GM19025 (cell line): ENCODE data around the gene CCDC141.

Source experiments
- ATAC-seq: cut with Tn5 transposase; IDR thresholded peaks from one replicate; pipeline ENCODE4 v1.9.1; 2021; ENCODE audit warnings: mild to moderate bottlenecking, low read depth, moderate library complexity; ENCODE audit not compliant: unreplicated experiment

Gene CCDC141

GRCh38 chr2:178874529-178875240, 175.3 kb downstream of the CCDC141 start:
- ATAC-seq: no peak

DNA sequence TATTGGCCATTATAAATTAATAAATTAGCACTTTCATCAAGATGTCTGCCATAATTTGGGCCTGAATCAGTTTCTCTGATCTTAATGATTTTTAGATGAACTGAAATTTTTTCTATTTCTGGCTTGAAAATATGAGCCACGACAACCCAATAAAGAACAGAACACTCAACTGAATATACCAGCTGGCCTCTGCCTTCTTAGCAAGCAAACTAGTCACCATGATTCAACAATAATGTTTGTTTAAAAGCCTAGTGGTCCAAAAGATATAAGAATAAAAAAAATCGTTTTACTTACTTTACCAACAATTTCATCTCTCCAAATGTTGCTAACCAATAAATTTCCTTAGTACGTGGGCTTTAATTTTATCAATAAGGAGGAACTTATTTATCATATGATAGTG, 176.0 kb downstream of the CCDC141 start:
- no peak for ATAC-seq

- ATAC-seq: no peak
Observed at GRCh38 chr2:178871536-178871935, 178.4 kb downstream of the CCDC141 start.

- no peak for ATAC-seq
Observed at GRCh38 chr2:178870703-178871102, 179.2 kb downstream of the CCDC141 start.

- ATAC-seq: no peak
Observed at GRCh38 chr2:178865999-178866398, 183.9 kb downstream of the CCDC141 start.

DNA sequence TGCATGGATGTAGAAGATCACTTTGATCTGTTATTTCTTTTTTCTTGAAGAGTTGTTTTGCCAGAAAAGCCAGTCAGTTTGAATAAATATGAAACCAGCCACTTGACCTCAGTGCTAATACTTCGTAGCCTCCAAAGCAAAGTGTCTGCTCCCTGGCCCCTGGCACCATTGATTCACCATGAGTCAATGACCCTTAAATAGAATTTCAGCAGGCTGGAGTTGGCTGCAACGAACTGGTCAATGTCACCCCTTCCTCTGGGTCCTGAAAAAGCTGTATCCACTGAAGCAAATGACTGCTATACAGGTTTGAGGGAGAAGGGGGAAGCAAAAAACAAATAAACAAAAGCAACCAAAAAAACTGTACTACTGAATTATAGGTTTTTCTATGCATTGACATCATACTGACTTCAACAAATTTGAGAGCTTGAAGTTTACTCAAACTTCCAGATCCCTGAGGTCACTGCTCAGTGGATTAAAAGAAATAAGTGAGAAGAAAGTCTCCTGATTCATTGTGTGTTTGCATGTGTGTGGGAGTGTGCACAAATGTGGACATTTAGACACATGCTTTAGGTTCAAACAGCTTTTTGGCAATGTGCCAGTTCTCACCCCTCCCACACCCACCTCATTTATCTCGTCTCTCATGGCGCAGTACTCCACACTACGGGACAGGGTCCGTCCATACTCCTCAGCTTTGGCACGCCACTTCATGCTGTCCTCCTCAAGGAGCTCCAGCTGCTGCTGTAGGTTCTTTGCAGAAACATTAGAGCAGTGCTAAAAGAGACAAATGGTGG, 184.6 kb downstream of the CCDC141 start:
- no peak for ATAC-seq

DNA sequence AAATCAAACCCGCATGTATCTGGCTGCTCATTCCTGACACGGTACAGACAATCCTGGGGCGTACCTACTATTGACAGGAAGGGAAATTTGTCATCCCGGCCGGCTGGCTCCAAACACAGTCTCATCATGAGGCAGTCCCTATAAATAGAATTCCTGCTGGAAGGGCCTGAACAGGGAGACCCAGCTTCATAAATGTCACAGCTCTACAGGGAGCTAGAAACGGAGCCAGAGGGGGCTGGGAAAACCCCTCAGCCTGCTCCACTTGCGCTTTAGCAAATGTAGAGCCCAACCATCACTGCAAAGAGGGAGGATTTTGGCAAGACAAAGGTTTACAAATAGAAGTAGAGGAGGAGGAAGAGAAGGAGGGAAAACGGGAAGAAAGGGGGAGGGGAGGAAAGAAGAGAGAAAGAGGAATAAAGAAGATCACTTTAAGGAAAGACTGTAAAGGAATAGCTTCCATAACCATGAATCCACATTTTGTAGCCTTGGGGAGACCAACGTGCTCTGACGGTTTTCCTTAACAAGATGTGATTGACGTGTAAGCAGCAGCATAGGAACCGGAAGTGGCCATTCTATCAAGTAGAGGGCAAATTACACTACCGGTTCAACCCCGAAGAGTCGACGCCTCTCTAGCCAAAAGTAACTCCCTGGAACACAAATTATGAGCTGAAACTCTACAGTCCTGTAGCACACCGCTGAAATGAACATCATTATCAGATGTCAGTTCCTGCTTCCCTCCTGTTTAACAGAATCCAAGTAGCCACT, 185.9 kb downstream of the CCDC141 start:
- ATAC-seq: no peak

DNA sequence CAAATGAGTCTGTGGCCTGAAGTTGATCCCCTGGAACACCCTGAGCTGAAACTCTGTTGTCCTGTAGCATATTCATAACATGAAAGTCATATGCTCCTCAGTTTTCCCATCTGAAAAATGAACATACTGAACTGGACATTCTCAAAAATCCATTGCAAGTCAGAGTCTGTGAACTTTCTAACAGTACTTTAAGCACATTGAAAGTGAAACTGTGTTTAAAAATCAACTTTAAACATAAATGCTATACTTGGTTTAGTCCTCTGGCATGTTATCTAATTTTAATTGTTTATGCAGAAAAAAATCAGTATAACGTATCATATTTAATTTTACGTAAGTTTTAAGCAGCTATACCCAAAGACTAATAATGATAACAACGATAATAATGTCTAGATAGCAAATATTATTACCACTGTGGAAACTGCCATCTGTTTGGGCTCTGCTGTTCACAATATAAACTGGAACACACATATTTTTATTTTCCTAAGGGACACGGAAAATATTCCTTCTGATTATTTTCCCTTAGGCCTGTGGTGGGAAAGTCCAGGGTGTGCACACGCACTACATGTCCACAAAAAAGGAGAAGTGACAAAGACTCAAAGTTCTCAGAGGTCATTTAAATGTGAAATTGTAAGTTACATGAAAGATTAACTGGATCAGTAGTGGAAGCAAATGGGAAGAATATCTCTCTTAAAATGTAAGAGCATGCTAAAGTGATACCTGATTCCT, 186.6 kb downstream of the CCDC141 start:
- ATAC-seq: no peak

GRCh38 chr2:178860551-178860950, 189.4 kb downstream of the CCDC141 start:
- ATAC-seq: no peak

DNA sequence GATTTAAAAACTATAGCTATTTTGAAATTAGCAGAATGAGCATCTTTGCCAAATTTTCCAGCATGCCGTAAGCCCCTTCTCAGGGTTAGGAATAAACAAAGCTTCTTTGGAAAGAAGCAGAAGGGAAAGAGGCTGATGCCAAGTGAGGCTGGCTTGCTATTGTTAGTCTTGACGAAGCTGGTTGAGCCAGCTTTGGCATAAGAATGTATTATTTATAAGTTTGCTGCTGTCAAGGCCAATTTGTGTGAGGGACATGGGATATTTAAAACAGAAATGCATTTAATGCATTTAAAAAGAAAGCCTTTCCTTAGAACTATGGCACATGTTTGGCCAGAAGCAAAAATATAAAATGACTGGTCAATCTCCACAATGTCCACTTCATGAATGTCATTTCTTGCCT, 190.2 kb downstream of the CCDC141 start:
- no peak for ATAC-seq

DNA sequence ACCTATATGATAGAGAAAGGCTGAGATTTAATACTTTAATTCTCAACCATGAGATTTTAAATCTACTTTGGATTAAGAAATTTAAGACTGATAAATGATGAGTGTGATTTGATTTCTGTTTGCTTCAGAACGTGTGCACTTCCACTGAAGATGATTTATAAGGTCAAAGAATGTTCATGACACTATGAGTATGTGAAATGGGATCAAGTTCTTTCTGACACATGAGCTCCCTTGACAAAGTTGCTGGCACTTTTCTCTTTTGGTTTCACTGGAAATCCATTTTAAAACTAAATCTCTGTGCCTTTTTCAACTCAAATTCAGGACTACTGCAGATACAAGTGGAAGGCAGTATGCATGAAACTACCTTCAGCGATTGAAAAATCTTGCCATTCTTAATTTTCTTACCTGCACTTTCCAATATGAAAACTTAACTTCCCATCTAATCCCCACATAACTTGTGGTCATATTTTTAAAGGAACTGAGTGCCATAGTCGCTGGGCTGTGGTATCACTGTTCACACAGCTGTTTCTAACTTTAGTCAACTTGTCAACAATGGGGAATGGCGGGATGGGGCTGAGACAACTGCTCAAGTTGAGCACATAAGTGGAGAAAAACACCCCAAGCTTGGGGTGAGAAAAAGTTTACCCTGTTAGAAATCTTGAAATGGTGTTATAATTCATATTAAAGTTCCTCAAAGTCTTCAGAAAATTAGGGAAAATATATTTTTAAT, 190.9 kb downstream of the CCDC141 start:
- ATAC-seq: no peak

DNA sequence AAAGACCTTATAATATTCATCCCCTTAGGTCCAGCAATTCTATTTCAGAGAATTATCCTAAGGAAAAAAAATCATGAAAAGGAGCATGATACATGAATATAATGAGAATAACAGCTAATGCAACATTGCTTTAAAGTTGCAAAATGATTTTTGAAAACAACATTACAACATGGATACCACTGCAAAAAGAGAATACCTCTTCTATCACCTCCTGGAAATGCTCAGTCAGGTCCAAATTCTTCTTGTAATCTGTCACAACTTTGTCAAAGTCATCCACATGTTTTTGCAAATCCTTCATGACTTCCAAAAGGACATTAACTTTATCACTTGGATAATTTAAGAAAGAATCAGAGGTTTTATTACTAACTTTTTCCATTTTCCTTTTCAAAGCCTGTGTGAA, 194.8 kb downstream of the CCDC141 start:
- ATAC-seq: no peak

GRCh38 chr2:178848335-178848734, 201.6 kb downstream of the CCDC141 start:
- no peak for ATAC-seq

DNA sequence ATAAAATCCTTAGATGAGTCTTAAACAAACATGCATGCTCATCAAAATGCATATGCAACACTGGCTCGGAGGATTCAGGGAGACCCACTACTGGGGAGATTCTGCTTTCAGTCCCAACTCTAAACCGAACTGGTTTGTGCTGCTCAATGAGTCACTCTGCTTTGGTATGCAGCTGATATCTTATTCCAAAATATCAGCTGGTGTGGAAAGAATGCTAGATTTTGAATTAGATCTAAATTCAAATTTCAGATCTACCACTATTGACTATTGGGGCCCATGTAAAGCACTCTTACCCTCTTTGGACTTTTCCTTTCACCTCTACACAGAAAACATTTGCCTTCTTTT, 203.5 kb downstream of the CCDC141 start:
- ATAC-seq: no peak

DNA sequence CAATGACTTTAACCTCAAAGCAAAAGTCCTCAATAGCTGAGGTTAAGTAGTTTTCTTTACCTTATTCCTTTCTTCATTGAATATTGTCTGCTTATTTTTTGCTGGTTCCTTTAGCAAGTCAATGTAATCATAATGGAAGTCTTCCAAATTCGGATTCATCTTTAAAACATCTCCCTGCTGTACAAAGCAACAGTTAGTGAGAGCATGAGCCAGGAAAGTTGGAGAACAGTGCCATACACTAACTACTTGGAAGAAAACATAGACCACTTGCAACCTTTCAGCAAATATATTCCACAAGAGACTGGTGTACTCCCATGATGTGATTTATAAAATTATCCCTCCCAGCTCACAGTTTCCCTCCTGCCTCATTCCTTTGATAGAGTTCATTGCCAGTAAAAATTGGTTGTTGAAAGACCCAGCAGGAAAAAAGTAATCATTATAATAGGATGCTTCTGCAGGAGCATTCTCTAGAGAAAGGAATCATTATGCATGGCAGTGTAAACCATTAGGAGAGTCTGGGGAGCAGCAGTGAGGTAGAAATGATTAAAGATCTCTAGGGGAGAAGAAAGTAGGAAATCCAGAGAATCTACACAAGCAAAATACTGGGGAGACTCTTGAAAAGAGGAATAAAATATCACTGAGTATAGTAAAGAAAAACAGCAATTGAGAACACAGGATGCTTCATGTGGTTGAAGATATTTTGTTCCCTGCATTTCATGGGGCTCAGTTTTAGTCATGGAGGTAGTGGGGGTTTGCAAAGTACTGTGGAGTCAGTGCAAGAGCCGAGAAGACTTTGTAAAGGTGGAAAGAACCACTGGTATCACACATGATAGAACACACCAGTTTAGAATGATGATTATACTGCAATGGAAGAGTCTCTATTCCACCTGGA, 204.1 kb downstream of the CCDC141 start:
- ATAC-seq: no peak

- ATAC-seq: no peak
Observed at GRCh38 chr2:178844701-178845100, 205.2 kb downstream of the CCDC141 start.

DNA sequence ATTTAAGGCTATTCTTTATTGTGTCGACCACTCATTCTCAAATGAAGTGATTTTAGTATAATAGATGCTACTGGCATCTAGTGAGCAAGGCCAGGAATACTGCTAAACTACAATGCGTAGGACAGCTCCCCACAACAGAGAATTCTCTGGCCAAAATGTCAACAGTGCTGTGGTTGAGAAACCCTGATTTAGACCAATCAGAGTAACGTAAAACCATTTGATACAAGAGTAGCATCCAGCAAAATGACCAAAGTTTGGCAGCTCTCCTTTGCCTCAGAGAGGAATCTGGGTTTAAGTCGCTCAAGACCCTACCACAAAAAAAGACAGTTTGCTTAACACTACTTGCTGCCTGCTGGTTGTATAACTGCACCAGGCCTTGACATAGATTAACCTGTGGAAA, 205.7 kb downstream of the CCDC141 start:
- ATAC-seq: no peak

- no peak for ATAC-seq
Observed at GRCh38 chr2:178843697-178844096, 206.2 kb downstream of the CCDC141 start.

DNA sequence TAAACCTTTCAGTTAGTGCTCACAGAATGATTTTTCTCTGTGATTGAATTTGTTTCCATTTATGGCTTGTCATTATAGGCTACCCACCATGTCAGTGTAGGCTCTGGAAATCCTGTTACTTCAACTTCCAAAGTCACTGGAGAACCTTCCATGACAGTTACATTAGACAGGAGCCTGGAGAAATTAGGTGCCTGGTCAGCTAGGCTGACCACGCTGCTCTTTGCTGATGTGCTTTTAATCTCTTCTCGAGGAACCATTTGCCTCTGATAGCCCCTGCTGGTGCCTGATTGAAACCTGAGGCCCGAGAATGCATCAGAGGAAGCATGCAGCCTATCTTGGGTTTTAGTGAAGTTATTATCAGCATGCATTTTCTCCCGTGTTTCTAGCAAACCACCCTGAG, 213.1 kb downstream of the CCDC141 start:
- ATAC-seq: no peak
